GM12878 (cell line): ENCODE measurements around the gene ZSWIM6. TPM values are rescaled to one million over a fixed set of nuclear protein-coding genes. Genes with fewer than 3 reads are reported as not detected.

Source experiments
- ATAC-seq: fragments of 200-7000 bp; cut with Tn5 transposase; 3 replicates; pipeline ENCODE4 v1.9.1; 2020; ENCODE audit warnings: mild to moderate bottlenecking, moderate library complexity
- BruUV-seq: library from RNA; stranded (reverse); fragments of 400-500 nt; replicated peaks from 2 replicates; lab custom pipeline; 2021; lab: Mats Ljungman, UMichigan
- CTCF ChIA-PET: fragments of 300-600 bp; sonication (Branson Sonifier 250); formaldehyde crosslinking; extraction: SDS; loops from one replicate; lab custom pipeline; 2021; ENCODE audit warnings: inconsistent platforms; lab: Yijun Ruan, JAX
- POLR2A ChIA-PET: fragments of 350-600 bp; formaldehyde crosslinking; extraction: SDS; loops from one replicate; lab custom pipeline; 2021; ENCODE audit warnings: inconsistent platforms; lab: Charles Lee
- RAD21 ChIA-PET: fragments of 300-600 bp; sonication (Branson Sonifier 250); formaldehyde crosslinking; loops from one replicate; lab custom pipeline; 2023; ENCODE audit warnings: antibody characterized with exemption; ENCODE audit not compliant: unreplicated experiment; lab: Charles Lee
- SMC1A ChIA-PET: fragments of 300-600 bp; sonication (Branson Sonifier 250); formaldehyde crosslinking; loops from one replicate; lab custom pipeline; 2023; ENCODE audit not compliant: unreplicated experiment, uncharacterized antibody; lab: Charles Lee
- DNase-seq: peaks from one replicate; pipeline ENCODE4 v3.0.0-alpha.2; 2011; ENCODE audit warnings: low read depth, low spot score
- FAIRE-seq: peaks from 3 replicates; lab custom pipeline; 2011; peaks lifted over from hg19 to GRCh38; lab: Jason Lieb, UNC
- H2AFZ ChIP-seq: 2 replicates; pipeline ENCODE4 v1.6.0; 2011; ENCODE audit warnings: low read depth, low read length, control low read depth; ENCODE audit not compliant: control insufficient read depth
- H3K27ac ChIP-seq: 2 replicates; pipeline ENCODE4 v1.5.1; 2011; ENCODE audit warnings: control low read depth; ENCODE audit not compliant: control insufficient read depth, insufficient read depth
- H3K27me3 ChIP-seq, 2 experiments: replicated peaks in 1 of 2; 2 replicates each; pipeline versions ENCODE4 v1.6.0 to v1.6.1; 2011; ENCODE audit warnings: low read length in 1 of 2; ENCODE audit not compliant: control insufficient read depth in 2 of 2, insufficient read depth in 2 of 2
- H3K36me3 ChIP-seq, 2 experiments: 2 replicates each; pipeline ENCODE4 v1.5.1; 2011; ENCODE audit warnings: low read length in 1 of 2; ENCODE audit not compliant: control insufficient read depth in 2 of 2, insufficient read depth in 2 of 2
- H3K4me1 ChIP-seq: 2 replicates; pipeline ENCODE4 v1.6.1; 2011; ENCODE audit warnings: mild to moderate bottlenecking, low read length, moderate library complexity, mixed read lengths; ENCODE audit not compliant: control insufficient read depth, insufficient read depth
- H3K4me2 ChIP-seq: 2 replicates; pipeline ENCODE4 v1.6.0; 2011; ENCODE audit warnings: control low read depth; ENCODE audit not compliant: control insufficient read depth, insufficient read depth
- H3K4me3 ChIP-seq: fragments of 200-600 bp; sonication (generic); 2 replicates; pipeline ENCODE4 v1.5.1; 2016
- H3K79me2 ChIP-seq: 2 replicates; pipeline ENCODE4 v1.6.0; 2011; ENCODE audit warnings: low read length; ENCODE audit not compliant: control insufficient read depth, insufficient read depth
- H3K9ac ChIP-seq: 2 replicates; pipeline ENCODE4 v1.8.0; 2011; ENCODE audit warnings: low read length, control low read depth, mixed read lengths; ENCODE audit not compliant: control insufficient read depth, insufficient read depth
- H3K9me3 ChIP-seq: replicated peaks from 3 replicates; pipeline ENCODE4 v1.5.1; 2011; ENCODE audit warnings: mild to moderate bottlenecking, low read length; ENCODE audit not compliant: control insufficient read depth, insufficient read depth
- H4K20me1 ChIP-seq: 2 replicates; pipeline ENCODE4 v1.6.0; 2011; ENCODE audit not compliant: control insufficient read depth, insufficient read depth
- ATF7 ChIP-seq: fragments of 450-650 bp; IDR thresholded peaks from 2 replicates; pipeline ENCODE4 v1.6.1; 2016; ENCODE audit warnings: low read depth, mild to moderate bottlenecking
- BMI1 ChIP-seq: fragments of 450-650 bp; IDR thresholded peaks from 2 replicates; pipeline ENCODE4 v1.6.1; 2016; ENCODE audit warnings: mild to moderate bottlenecking, moderate library complexity, borderline replicate concordance
- CBFB ChIP-seq: IDR thresholded peaks from 2 replicates; pipeline ENCODE4 v1.6.1; 2016; ENCODE audit warnings: antibody characterized with exemption, low read depth
- CHD1 ChIP-seq: IDR thresholded peaks from 2 replicates; pipeline ENCODE4 v1.6.1; 2012; ENCODE audit warnings: low read depth, low read length, improper control_type of control experiment
- FOXM1 ChIP-seq: IDR thresholded peaks from 2 replicates; pipeline ENCODE4 v1.6.1; 2012; ENCODE audit warnings: low read depth, mild to moderate bottlenecking, inconsistent platforms, low read length, moderate library complexity
- HDGF ChIP-seq: fragments of 450-650 bp; IDR thresholded peaks from 2 replicates; pipeline ENCODE4 v1.6.1; 2016; ENCODE audit warnings: antibody characterized with exemption
- IKZF1 ChIP-seq: fragments of 450-650 bp; conservative IDR thresholded peaks from 2 replicates; pipeline ENCODE4 v1.6.1; 2017; ENCODE audit warnings: antibody characterized with exemption, mild to moderate bottlenecking
- IRF5 ChIP-seq: fragments of 450-650 bp; IDR thresholded peaks from 2 replicates; pipeline ENCODE4 v1.6.1; 2017; ENCODE audit warnings: borderline replicate concordance
- MAX ChIP-seq: IDR thresholded peaks from 2 replicates; pipeline ENCODE4 v1.6.1; 2012; ENCODE audit warnings: low read depth, low read length, improper control_type of control experiment
- NBN ChIP-seq: fragments of 450-650 bp; IDR thresholded peaks from 2 replicates; pipeline ENCODE4 v1.6.1; 2016
- NR2F1 ChIP-seq: fragments of 450-650 bp; conservative IDR thresholded peaks from 2 replicates; pipeline ENCODE4 v1.6.1; 2017; ENCODE audit warnings: mild to moderate bottlenecking
- RELB ChIP-seq: fragments of 450-650 bp; IDR thresholded peaks from 2 replicates; pipeline ENCODE4 v1.6.1; 2017; ENCODE audit warnings: low read depth, mild to moderate bottlenecking, moderate library complexity
- SPI1 ChIP-seq: IDR thresholded peaks from 2 replicates; pipeline ENCODE4 v1.6.1; 2011; ENCODE audit warnings: low read depth, mild to moderate bottlenecking, low read length, moderate library complexity, borderline replicate concordance; ENCODE audit not compliant: insufficient read depth
- ZNF592 ChIP-seq: fragments of 450-650 bp; IDR thresholded peaks from 2 replicates; pipeline ENCODE4 v1.6.1; 2017; ENCODE audit warnings: mild to moderate bottlenecking, moderate library complexity
- WGBS: methylation state at CpG from one replicate; pipeline ENCODE4 v1.1.6; 2016; ENCODE audit warnings: low lambda C conversion rate; ENCODE audit not compliant: insufficient replicate concordance, insufficient coverage; ENCODE audit errors: missing lambda C conversion rate; 5-methylcytosine and 5-hydroxymethylcytosine counted together
- in situ Hi-C: fragments of 300-500 bp; cut with MboI; formaldehyde crosslinking; loops from 9 replicates; pipeline ENCODE4 v1.14.3; 2018; ENCODE audit warnings: mixed read lengths
- intact Hi-C: fragments of 100-400 bp; cut with micrococcal nuclease; formaldehyde crosslinking; loops from one replicate; pipeline ENCODE4 v1.14.2; 2022; ENCODE audit not compliant: unreplicated experiment
- polyA plus RNA-seq, 11 experiments: library from polyadenylated mRNA; depleted of rRNA in 4 of 11; unstranded in 6 of 11; stranded (reverse) in 5 of 11; fragments of >200 nt; fragmentation: Nextera tagmentation in 4 of 11; fragmentation: Illumina TruSeq in 1 of 11; extraction: Ambion mirVana in 4 of 11; extraction: Trizol in 1 of 11; gene quantifications; 1 replicate in 1 of 11; 2 replicates in 10 of 11; pipeline versions ENCODE4 v1.2.1 to v1.2.3, GENCODE V29; 2011 to 2016; ENCODE audit warnings: inconsistent platforms in 2 of 11, missing spikeins in 2 of 11, low read depth in 1 of 11
- total RNA-seq, 4 experiments: library from RNA; depleted of rRNA in 3 of 4; stranded (reverse); fragments of >200 nt in 3 of 4; fragmentation: Illumina TruSeq in 1 of 4; extraction: Trizol in 1 of 4; gene quantifications; 2 replicates each; pipeline versions ENCODE4 v1.2.1 to v1.2.3, GENCODE V29; 2013 to 2021

The ZSWIM6 gene
- total and polyA plus RNA-seq, 10 of the 15 experiments (the other 5 are each of a cell fraction or from before 2014, with no cell fraction given) = 0.53 to 6.2 (median 3.4) TPM

GRCh38 chr5:61408476-61409168, 76.6 kb downstream of the ZSWIM6 start:
- RAD21 ChIA-PET = interaction anchor here (0.6 to 1.9 kb wide), 5 partner anchors 26 to 208 kb away, joined by 3 to 7 read pairs (median 4); no protein-coding TSS in a partner anchor
- H2AFZ ChIP-seq = peak overlapping the region; percentile 28; the same call in 1 of the 2 replicates
- SMC1A ChIA-PET = interaction anchor here (0.7 to 1.5 kb wide), 8 partner anchors 9 to 249 kb away, joined by 3 to 6 read pairs (median 3); no protein-coding TSS in a partner anchor
- CTCF ChIA-PET = interaction anchor here (0.5 to 1.6 kb wide), 6 partner anchors 9 to 353 kb away, joined by 3 to 8 read pairs (median 3); no protein-coding TSS in a partner anchor
- intact Hi-C loops (loop anchor here (2.0 to 10.0 kb wide), 4 partner anchors 76 to 354 kb away; partner anchors contain the start of genes SMIM15 and ZSWIM6), in situ Hi-C loops (no loop called here)
- peak; percentile 83 for FAIRE-seq
- H3K4me3 ChIP-seq = peak overlapping the region; percentile 45; the same call in 1 of the 2 replicates
- POLR2A ChIA-PET = interaction anchor here (0.6 to 1.4 kb wide), 3 partner anchors 77 to 206 kb away, joined by 3 read pairs; partner anchors contain the start of gene ZSWIM6
- H3K9ac ChIP-seq = no peak overlapping the region
- no peak overlapping the region for H3K27ac ChIP-seq
- no peaks in the 10 kb centered on the region; the same call in 1 of the 2 replicates for H3K4me1 ChIP-seq
- H3K27me3 ChIP-seq = no peaks in the 10 kb centered on the region
- H3K9me3 ChIP-seq = no peaks in the 10 kb centered on the region
- H4K20me1 ChIP-seq = no peaks in the 10 kb centered on the region
- ATAC-seq = peak; percentile 99
- WGBS = 5% methylated on average over 25 of the region's 28 CpGs
- peak; percentile 61 for DNase-seq
- peak overlapping the region; percentile 85 for H3K4me2 ChIP-seq
- H3K79me2 ChIP-seq = no peaks in the 10 kb centered on the region
- no peaks in the 10 kb centered on the region for H3K36me3 ChIP-seq
- BruUV-seq = no TSS peak
- TF ChIP-seq NR2F1 = peak; percentile 40; the same call in 1 of the 2 replicates
- TF ChIP-seq ZNF592 = peak; percentile 32; the same call in 1 of the 2 replicates
- no peak for TF ChIP-seq MAX
- peak; percentile 89 for TF ChIP-seq SPI1
- TF ChIP-seq IKZF1 = peak; percentile 96
- peak; percentile 89 for TF ChIP-seq HDGF
- 0 out of 2 replicates have a peak, but pooled peaks have one; percentile 27 for TF ChIP-seq FOXM1
- TF ChIP-seq BMI1 = 0 out of 2 replicates have a peak, but pooled peaks have one; percentile 15
- peak; percentile 63; the same call in 1 of the 2 replicates for TF ChIP-seq CBFB
- TF ChIP-seq IRF5 = no peak
- peak; percentile 93 for TF ChIP-seq ATF7
- TF ChIP-seq CHD1 = no peak
- peak; percentile 85; the same call in 1 of the 2 replicates for TF ChIP-seq NBN
- peak; percentile 91 for TF ChIP-seq RELB
